Left ventricle myocardium superior (tissue), 1 donor: ENCODE measurements around the gene TRIM77. TPM values are rescaled to one million over a fixed set of nuclear protein-coding genes. Genes with fewer than 3 reads are reported as not detected.
"Not testable (repeated sequence)": the region's sequence is repeated elsewhere in the genome, so short reads cannot be mapped to it uniquely, and the experiment has no call there.

ENCODE experiments used
- ATAC-seq: fragments of 200-7000 bp; cut with Tn5 transposase; one replicate; pipeline ENCODE4 v1.9.1; 2020; ENCODE audit warnings: mild to moderate bottlenecking, moderate library complexity
- DNase-seq: peaks from one replicate; pipeline ENCODE4 v3.0.0-alpha.2; 2020
- intact Hi-C: fragments of 100-400 bp; cut with micrococcal nuclease; formaldehyde crosslinking; loops from one replicate; pipeline ENCODE4 v1.11.0; 2022
- long read RNA-seq: library from polyadenylated mRNA; unstranded; transcript quantifications from one replicate; pipeline ENCODE4 v2.0.0, GENCODE V29; 2021
- total RNA-seq: library from RNA; stranded (reverse); fragmentation: NEBNext Ultra II Directional; extraction: Animal tissue kit (Norgen Biotek cat#: 25700); gene quantifications from one replicate; pipeline ENCODE4 v1.2.1, GENCODE V29; 2021
- donor health status: DM: no; HTN: yes; CAD: no; lungs with severe emphysema.

TRIM77 gene
- total RNA-seq = not detected
- long read RNA-seq = 0 reads

GRCh38 chr11:89709999-89710398 lies at the start of gene TRIM77:
Gene TRIM77 (plus strand): TSS chr11:89710299. CDS start chr11:89710299, 0 bp downstream.
- ATAC-seq, intact Hi-C loops: not testable (repeated sequence)

GRCh38 chr11:89667001-89667400 lies 43.1 kb upstream of the TRIM77 start:
- no peak for ATAC-seq
- DNase-seq = no peak
- intact Hi-C loops = no loop called here

More at GRCh38 chr11:89709999-89710398, at the start of gene TRIM77:
- DNase-seq = not testable (repeated sequence)

GRCh38 chr11:89668158-89668557 lies 41.9 kb upstream of the TRIM77 start:
- DNase-seq, intact Hi-C loops, ATAC-seq: not testable (repeated sequence)

GRCh38 chr11:89669586-89669985 lies 40.5 kb upstream of the TRIM77 start:
- ATAC-seq, intact Hi-C loops, DNase-seq: not testable (repeated sequence)

GRCh38 chr11:89669993-89670669 lies 40.0 kb upstream of the TRIM77 start:
- DNase-seq, ATAC-seq, intact Hi-C loops: not testable (repeated sequence)

GRCh38 chr11:89672547-89672946 lies 37.6 kb upstream of the TRIM77 start:
- ATAC-seq, intact Hi-C loops, DNase-seq: not testable (repeated sequence)

GRCh38 chr11:89673380-89673779 lies 36.7 kb upstream of the TRIM77 start:
- ATAC-seq, DNase-seq, intact Hi-C loops: not testable (repeated sequence)

GRCh38 chr11:89675383-89675782 lies 34.7 kb upstream of the TRIM77 start:
- ATAC-seq, intact Hi-C loops: not testable (repeated sequence)

GRCh38 chr11:89675948-89676347 lies 34.2 kb upstream of the TRIM77 start:
- ATAC-seq, DNase-seq, intact Hi-C loops: not testable (repeated sequence)

More at GRCh38 chr11:89675383-89675782, 34.7 kb upstream of the TRIM77 start:
- DNase-seq = not testable (repeated sequence)

GRCh38 chr11:89707080-89707479 lies 3.0 kb upstream of the TRIM77 start:
- DNase-seq, intact Hi-C loops, ATAC-seq: not testable (repeated sequence)

GRCh38 chr11:89724866-89725498 lies 14.9 kb downstream of the TRIM77 start:
- intact Hi-C loops, ATAC-seq, DNase-seq: not testable (repeated sequence)

GRCh38 chr11:89730215-89730614 lies 20.1 kb downstream of the TRIM77 start:
- intact Hi-C loops, DNase-seq, ATAC-seq: not testable (repeated sequence)

GRCh38 chr11:89736566-89736965 lies 26.5 kb downstream of the TRIM77 start:
- no peak for ATAC-seq
- intact Hi-C loops = no loop called here
- no peak for DNase-seq

GRCh38 chr11:89737116-89737515 lies 27.0 kb downstream of the TRIM77 start:
- DNase-seq = no peak
- intact Hi-C loops = no loop called here

GRCh38 chr11:89741406-89741805 lies 31.3 kb downstream of the TRIM77 start:
- ATAC-seq, intact Hi-C loops, DNase-seq: not testable (repeated sequence)

More at GRCh38 chr11:89737116-89737515, 27.0 kb downstream of the TRIM77 start:
- ATAC-seq = no peak

GRCh38 chr11:89744158-89744557 lies 34.1 kb downstream of the TRIM77 start:
- intact Hi-C loops, DNase-seq, ATAC-seq: not testable (repeated sequence)

- DNase-seq, intact Hi-C loops, ATAC-seq: not testable (repeated sequence)
Measured at GRCh38 chr11:89750822-89751221, 40.7 kb downstream of the TRIM77 start.
